NCI-H748 (cell line): Measurements from ENCODE around the gene DIS3L2.
"Not testable (repeated sequence)": the region's sequence is repeated elsewhere in the genome, so short reads cannot be mapped to it uniquely, and the experiment has no call there.

Experiments
- DNase-seq: peaks from one replicate; lab custom pipeline; 2025; ENCODE audit not compliant: unreplicated experiment; lab: John Stamatoyannopoulos, UW

The DIS3L2 gene

DNA sequence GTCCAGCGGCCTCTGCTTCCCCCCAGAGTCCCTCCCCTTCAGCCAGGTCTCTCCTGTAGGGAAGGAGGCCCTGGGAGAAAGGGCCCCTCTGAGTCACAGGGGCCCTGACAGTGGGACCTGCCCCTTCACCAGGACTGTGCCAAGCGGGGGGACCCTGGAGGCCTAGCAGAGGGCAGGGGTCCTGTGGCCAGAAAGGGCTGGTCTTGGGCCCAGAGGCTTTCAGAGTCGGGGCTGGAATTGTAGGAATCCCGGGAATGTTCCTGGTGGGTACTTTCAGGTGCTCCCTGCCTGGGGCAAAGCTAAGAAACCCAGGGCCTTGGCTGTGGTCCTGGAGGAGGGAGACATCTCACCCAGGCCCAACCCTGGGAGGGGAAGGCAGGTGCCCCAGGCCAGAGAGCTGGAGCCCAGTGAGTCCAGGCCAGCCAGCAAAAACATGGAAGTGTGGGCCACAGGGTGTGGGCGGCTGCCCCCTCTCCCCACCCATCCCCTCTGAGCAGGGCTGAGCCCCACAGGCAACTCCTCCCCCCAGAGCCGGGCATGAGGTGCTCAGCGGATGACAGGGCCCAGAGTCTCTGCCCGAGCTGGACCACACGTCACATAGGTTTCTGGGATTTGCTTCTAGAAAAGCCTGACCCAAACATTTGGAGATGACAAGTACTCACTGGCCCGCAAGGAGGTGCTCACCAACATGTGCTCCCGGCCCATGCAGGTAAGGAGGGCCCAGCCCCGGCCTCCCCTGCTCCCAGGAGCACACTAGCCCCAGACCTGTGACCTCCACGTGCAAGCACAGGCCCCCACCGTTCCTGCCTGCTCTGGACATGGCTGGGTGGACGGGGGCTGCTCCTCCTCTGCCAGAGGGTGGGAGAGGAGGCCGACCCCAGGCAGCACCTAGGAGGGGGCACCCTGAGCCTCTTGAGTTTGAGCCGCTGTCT, 368.8 kb downstream of the DIS3L2 start:
- DNase-seq = no peak

- not testable (repeated sequence) for DNase-seq
Observed at GRCh38 chr2:232331061-232331460, 369.5 kb downstream of the DIS3L2 start.

GRCh38 chr2:232331641-232332040, 370.1 kb downstream of the DIS3L2 start:
- not testable (repeated sequence) for DNase-seq

GRCh38 chr2:232332244-232332939, 370.9 kb downstream of the DIS3L2 start:
- not testable (repeated sequence) for DNase-seq

DNA sequence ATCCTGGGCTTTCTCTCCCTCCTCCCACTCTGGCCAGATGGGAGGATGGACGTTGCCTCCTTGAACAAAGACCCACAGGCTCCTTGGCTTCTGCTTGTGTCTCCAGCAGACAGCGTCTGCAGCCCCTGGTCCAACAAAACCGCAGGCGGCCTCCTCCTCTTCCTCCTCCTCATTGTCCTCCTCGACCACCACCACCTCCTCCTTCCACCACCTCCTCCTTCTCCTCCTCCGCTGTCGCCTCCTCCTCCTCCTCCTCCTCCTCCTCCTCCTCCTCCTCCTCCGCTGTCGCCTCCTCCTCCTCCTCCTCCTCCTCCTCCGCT, 371.4 kb downstream of the DIS3L2 start:
- DNase-seq = no peak

DNA sequence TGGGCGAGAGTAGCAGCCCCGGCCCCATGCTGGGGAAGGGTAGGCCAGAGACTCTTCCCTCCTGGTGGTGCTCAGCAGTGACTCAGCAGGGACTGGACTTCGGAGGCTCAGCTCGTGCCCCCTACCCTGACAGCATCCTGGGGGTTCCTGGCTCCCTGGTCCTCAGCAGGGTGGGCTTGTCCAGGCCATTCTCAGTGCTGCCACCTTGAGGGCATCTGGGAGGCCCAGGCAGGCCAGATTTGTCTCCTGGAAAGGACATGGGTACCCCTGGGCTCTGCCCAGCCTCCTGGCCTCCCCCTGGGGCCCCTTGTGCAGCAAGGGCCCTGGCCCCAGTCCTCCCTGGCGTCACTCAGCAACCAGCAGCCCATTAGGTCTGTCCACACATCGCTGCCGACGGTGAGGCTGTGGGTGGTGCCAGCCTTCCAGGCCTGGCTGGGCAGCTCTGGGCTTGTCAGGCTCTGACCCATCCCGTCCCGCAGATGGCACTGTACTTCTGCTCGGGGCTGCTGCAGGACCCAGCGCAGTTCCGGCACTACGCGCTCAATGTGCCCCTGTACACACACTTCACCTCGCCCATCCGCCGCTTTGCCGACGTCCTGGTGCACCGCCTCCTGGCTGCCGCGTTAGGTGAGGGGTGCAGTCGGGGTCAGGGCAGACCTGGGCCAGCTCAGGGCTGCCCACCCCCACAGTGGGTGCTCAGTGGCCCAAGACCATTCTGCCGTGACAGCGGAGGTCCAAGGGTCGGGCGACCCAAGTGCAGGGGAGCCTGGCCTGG, 372.0 kb downstream of the DIS3L2 start:
- DNase-seq = peak; percentile 8

DNA sequence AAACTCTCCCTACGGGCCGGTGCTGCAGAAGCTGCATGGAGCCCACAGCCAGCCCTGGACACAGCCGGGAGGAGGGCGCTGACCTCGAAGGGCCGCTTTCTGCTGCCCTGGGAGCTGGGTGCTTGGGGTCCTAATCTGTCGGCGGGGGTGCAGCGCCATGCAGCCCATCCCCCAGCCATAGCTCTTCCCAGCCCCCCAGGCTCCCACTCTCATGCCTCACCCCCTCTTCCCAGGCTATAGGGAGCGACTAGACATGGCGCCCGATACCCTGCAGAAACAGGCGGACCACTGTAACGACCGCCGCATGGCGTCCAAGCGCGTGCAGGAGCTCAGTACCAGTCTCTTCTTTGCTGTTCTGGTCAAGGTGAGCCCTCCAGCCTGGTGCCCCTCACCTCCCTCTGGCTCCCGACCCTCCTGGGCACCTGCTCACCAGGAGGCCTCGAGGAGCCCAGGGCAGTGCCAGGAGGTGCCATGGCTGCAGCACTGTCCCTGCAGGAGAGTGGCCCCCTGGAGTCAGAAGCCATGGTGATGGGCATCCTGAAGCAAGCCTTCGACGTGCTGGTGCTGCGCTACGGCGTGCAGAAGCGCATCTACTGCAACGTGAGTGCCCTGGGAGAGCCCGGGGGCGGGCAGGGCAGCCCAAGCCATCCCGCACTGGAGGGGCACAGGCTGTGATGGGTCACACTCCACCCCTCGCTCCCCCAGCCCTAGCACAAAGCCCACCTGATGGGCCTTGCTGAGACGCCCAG, 372.8 kb downstream of the DIS3L2 start:
- DNase-seq = not testable (repeated sequence)

- not testable (repeated sequence) for DNase-seq
Observed at GRCh38 chr2:232334885-232335205, 373.3 kb downstream of the DIS3L2 start.

- DNase-seq = not testable (repeated sequence)
Observed at GRCh38 chr2:232335206-232335858, 373.8 kb downstream of the DIS3L2 start.

DNA sequence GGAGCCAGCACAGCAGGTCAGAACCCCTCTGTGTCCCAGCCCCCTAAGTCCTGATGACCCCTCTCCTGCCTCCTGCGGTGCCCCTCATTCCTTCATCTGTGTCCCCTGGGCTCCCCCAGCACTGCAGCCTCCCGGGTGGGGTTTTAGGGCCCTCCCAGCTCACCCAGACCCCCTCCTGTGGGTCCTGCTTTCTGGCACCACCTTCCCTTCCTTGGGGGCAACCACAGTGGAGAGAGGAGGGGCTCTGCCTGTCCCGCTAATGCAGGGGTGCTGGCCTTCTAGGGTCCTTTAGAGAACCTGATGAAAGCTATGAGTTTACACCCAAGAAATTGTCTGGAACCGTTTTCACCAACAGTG, 374.3 kb downstream of the DIS3L2 start:
- DNase-seq = no peak

DNA sequence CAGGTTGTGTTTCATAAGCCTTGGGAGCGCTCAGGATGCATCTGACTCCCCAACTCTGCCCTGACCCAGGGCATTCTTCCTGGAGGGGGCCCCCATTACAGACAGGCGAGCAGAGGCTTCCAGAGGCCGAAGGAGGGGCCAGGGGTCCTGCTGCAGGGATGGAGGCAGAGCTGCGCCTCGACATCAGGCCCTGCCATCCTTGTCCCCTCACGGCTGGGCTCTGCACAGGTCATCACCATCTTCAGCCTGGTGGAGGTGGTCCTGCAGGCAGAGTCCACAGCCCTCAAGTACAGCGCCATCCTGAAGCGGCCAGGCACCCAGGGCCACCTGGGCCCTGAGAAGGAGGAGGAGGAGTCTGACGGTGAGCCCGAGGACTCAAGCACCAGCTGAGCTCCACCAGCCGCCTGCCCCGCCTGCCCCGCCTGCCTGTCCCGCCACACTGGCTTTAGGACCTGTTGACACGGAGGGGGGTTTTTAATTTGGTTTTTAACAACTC, 374.8 kb downstream of the DIS3L2 start:
- no peak for DNase-seq

DNA sequence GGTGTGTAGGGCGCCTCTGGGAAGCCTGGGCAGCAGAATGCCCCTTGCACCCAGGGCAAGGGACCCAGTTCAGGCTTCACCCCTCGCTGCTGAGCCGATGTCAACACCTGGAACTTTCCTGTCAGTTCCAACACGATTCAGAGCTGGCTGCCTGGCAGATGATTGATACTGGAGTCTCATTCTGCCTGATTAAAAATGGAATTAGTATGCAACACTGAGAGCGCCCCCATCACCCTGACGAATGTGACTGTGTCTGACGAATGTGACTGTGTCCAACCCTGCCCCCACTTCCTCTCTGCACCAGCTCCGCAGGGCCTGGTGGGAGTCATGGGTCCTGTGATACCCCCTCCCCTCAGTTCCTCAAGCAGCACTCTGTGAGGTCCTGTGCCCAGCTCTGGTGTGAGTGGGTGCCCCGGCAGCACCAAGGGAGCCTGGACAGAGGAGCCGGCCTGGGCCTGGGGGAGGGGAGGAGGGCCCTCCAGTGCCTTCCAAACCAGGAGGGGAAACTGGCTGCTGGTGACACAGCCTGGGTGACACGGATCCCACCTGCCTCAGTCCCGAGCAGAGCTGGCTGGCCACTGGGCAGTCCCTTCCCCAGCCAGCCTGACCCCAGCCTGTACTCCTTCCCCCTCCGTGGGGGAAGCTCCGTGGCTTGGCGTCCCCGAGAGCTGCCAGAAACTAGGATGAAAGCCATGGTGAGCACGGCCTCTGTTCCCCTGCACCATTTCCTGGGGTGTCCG, 375.6 kb downstream of the DIS3L2 start:
- DNase-seq = no peak

- not testable (repeated sequence) for DNase-seq
Observed at GRCh38 chr2:232338094-232338758, 376.7 kb downstream of the DIS3L2 start.

DNA sequence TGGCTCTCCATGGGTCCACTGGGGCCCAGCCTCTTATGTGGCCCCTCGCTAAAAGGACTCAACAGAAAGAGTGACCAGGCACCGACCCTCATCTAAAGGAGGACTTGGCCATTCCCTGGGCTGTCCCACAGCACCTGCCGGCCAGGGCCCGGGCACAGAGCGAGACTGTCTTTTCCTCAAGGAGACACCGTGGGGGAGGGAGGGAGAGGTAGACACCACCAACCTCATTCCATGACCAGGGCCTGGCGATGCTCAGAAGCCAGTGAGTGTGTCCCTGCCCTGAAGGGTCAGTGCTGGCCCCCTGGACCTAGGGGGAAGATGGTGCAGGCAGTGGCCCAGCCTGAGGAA, 377.2 kb downstream of the DIS3L2 start:
- no peak for DNase-seq

DNA sequence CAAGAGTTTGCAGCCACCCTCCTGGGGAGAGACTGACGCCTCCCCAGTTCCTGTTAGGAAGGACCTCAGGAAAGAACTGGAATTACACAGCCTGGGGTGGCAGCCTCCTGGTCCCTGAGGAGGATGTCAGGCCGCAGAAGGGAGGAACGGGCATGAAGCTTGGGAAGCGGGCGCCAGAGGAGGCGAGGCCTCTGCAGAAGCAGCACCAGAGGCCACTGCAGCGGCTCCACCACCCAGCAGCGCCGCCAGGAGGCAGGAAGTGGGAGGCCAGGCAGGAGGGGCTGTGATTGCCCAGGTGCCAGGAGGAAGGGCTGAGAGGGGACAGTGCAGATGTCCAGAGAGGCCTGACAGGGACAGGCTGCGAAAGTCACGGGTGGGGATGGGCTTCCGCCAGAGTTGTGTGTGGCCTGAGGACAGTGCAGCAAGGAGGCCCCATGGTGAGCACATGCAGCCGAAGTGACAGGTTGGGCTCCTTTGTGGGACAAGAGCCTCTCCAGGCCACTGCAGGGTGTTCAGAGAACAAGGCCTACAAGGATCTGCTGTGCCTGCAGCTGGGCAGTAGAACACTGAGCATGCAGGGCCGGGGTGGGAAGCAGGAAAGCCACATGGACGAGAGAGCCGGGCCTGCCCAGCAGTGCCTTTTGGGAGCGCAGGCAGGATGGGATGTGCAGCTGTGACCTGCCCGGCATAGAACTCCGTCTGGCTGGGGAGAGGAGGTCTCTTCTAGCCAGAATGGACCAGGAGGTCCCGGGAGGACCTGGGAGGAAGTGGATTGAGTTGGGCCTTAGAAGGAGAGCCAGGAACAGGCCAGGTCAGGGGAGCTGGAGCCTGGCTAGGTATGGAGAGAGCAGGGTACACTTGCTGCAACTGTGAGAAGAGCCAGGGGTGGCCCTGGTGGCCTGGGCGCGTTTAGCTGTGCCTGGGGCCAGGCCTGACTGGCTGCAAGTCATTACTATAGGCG, 377.9 kb downstream of the DIS3L2 start:
- no peak for DNase-seq

DNA sequence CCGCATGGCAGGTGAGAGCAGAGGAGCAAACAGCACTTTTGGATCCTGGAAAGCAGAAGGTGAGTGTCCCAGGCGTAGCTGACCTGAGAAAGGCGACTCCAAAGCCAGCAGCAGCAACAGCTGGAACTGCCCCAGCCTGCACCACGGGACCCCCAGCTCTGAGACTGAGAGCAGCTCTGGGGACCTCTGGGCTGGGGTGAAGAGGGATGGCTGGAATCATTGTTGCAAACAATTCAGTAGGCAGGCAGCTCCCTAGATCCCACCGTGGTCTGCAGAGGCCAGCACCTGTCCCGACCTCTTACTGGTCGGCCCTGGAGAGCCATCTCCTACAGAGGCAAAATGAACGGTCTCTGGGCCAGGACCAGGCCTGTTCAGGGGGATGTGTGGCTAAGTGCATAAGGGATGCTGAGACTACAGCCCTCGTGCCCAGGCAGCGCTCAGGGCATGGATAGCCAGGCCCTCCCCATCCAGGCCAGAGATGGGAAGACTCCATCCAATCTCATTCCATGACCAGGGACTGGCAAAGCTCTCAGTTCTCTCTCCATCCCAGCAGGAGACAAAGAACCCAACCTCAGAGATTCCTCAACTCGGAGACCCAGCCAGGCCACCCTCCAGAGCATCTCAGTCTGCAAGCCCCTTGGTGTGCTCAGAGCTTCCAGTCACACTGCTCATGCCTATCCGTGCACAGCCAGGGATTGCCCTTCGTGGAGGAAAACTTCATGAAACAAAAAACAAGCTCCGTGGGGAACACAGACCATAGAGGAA, 378.8 kb downstream of the DIS3L2 start:
- no peak for DNase-seq

DNA sequence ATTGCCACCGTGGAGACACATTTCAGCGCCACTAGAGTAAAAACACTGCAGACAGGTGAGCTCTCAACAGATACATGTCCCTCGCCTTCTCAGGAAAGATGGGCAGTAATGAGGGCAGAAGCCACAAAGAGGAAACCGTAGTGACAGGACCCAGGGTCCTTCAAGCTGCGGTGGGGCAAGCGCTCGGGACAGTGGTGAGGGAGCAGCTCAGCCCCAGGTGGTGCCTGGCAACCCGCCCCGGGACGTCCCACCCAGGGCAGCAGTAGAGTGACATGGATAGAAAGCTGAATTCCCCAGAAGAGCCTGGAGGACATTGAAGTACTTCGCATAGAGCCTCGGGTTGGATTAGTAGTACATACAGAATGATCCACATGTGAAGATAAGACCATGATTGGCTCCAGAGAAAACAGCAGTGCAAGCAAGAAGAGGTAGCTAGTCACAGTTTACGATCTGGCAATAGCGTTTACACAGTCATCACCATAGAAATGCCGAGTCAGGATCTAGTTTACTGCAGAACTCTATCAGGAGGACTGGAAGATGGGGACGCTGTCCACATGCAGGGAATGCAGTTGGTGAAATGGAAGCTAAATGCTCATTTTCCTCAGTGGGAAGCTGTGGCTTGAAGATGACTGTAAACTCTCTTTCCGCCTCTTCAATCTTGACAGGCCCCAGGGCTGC, 379.7 kb downstream of the DIS3L2 start:
- no peak for DNase-seq
